SIG-M5 treated with dmso at 0.1 percent for 504 hours (cell line): Measurements from ENCODE around the gene GIMAP7.
"Not testable (repeated sequence)": the region's sequence is repeated elsewhere in the genome, so short reads cannot be mapped to it uniquely, and the experiment has no call there.

ENCODE experiments used
- DNase-seq: peaks from one replicate; lab custom pipeline; 2025; ENCODE audit not compliant: unreplicated experiment; lab: John Stamatoyannopoulos, UW

The GIMAP7 gene

DNA sequence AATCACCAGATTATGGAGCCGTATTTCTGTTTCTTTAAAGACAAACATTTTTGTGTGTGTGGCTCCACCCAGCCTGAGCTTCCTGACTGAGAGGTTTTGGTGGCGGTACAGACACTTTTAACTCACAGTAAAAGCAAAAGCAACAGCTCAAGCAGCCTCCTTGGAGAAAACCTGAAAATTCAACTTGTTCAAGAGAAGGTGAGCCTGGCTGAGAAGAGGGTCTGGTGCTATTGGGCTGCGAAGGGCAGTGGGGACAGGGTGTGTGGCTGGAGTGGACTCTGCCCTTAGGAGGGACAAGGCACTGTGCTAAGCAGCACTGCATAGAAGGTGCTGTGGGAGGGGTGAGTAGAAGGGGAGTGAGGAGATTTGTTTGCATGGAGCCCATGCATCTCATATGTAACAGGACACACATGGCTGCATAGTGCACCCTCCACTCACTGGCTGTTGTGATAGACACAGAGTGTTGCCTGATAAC, at the start of gene GIMAP7:
GIMAP7 (plus strand) TSS at position 125 of the 475 bp plus-strand sequence. CDS start 5,103 bp downstream, outside the sequence.
- DNase-seq, result no peak

DNA sequence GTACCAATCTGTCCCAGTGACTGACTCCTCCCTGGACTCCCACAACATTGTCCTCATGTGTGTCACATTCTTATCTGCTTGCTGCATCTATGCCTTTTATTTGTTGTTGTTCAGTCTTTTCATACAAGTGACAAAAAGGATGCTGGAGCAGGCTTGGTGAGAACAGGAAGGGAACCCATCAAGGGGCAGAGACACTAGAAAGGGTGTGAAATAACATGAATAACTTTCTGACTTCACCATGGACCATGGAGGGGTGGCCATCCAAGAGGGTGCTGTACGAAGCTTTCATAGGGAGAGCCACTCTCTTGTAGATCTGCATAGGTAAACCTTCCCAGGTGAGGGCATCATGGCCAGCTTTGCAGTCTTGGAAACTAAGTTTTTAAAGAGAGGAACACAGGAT, 49.7 kb upstream of the GIMAP7 start:
- DNase-seq, result no peak

DNA sequence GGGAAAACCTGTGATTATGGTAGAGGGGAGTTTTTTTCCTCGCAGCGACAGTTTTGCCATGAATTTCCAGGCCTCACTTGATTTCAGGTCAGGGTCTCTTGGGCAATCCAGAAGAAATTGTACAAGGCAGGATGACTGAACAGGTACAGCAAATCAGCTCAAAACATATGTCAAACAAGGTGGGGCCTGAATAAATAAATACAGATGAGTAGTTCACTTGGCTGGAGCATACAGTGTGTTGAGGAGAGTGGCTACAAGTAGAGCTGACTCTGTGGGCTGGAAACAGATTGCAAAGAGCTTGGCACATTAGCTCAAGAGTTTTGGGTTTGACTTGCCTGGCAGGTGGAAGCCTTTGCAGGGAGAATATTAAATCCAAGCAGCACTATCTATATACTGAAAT, 49.3 kb upstream of the GIMAP7 start:
- no peak for DNase-seq

DNA sequence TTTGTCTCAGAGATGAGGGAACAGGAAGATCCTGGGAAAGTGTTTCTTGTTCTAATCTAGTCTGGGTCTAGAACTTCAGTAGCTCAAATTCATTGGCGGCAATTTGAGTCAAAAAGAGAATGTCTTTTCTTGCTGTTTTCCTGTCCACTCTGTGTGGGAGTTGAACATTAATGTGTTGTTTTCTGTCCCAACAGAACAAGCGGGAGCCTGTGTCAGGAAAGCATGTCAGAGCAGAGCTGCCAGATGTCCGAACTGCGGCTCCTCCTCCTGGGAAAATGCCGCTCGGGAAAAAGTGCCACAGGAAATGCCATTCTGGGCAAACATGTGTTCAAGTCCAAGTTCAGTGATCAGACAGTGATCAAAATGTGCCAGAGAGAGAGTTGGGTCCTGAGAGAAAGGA, 48.2 kb upstream of the GIMAP7 start:
- DNase-seq, result no peak

DNA sequence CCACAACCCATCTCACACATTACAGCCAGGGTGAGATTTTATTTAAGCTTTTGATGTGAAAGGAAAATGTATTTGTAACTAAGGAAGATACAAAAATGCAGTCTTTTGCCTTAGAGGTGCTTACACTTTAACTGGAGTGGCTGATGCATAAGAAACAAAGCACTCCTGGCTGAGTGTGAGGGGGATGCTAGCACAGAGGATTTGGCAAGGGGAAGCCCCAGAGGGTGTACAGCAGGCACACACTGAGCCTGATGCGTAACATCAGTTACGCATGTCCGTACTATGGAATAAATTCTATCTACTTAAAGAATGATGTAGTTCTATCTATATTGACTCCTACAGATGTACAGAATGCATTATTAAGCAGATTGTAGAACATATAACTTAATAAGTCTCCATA, 46.4 kb upstream of the GIMAP7 start:
- DNase-seq, result no peak

DNA sequence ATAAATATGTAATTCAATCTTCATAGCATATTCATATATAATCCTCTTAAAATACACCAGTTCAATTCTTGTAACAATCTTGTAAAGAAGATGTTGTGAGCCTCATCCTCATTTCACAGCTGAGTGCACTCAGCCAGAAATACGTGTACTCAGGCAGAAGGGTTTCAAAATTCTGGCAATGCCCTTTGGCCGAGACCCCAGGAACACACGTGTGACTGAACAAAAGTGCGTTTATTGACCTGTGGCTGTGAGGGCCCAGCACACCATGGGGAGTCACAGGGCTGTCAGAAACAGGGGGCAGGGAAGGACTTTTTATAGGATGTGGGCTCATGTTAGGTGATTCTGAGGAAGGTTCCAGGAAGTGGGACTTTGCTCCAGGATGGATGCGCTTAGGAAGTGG, 42.8 kb upstream of the GIMAP7 start:
- no peak for DNase-seq

DNA sequence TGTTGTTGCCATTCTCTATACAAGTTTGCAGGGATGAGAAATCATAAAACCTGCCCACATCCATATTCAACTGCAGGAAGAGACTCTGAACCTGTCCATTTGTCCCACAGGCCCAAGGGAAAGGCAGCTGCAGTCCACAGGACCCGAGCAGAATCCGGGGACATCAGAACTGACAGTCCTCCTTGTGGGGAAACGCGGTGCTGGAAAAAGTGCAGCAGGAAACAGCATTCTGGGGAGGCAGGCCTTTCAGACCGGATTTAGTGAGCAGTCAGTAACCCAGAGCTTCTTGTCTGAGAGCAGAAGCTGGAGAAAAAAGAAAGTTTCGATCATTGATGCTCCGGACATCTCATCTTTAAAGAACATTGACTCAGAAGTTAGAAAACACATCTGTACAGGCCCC, 40.8 kb upstream of the GIMAP7 start:
- no peak for DNase-seq

DNA sequence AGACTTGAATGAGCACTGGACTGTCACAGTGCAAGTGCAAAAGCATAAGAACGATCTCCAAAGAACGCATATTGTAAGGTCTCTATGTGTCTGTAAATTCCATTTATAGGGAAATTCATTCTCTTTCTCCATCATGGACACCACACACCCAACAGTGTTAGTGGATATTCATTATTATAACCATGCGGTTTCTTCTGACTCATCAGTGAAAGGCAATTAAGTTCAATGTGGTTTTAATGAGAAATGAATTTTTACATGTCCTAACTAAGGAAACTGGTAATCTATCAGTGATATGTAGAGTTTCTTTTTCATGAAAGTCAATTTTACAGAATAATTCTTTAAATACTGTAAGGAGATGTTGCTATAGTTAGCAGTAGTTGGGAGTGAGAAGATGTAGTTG, 38.4 kb upstream of the GIMAP7 start:
- no peak for DNase-seq

DNA sequence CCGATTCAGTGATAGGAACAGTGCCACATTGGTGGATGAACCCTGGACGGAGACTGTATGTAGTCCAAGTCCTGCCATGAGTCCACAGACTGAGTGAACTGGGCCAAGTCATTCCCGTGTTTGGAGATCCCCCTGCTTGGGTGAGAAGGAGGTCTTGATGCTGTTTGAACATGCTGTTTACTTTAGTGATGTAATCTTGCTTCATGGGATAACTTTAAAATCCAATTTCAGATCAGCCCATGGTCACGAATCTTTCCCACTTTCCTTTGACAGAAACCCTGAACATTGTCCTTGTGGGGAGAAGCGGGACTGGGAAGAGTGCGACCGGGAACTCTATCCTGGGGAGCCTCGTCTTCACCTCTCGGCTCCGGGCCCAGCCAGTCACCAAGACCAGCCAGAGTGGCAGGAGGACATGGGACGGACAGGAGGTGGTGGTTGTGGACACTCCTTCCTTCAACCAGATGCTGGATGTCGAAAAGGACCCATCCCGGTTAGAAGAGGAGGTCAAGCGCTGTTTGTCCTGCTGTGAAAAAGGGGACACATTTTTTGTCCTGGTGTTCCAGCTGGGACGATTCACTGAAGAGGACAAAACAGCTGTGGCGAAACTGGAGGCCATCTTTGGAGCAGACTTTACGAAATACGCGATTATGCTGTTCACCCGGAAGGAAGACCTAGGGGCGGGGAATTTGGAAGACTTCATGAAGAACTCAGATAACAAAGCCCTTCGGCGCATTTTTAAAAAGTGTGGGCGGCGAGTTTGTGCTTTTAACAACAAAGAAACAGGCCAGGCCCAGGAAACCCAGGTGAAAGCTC, 37.6 kb upstream of the GIMAP7 start:
- no peak for DNase-seq

DNA sequence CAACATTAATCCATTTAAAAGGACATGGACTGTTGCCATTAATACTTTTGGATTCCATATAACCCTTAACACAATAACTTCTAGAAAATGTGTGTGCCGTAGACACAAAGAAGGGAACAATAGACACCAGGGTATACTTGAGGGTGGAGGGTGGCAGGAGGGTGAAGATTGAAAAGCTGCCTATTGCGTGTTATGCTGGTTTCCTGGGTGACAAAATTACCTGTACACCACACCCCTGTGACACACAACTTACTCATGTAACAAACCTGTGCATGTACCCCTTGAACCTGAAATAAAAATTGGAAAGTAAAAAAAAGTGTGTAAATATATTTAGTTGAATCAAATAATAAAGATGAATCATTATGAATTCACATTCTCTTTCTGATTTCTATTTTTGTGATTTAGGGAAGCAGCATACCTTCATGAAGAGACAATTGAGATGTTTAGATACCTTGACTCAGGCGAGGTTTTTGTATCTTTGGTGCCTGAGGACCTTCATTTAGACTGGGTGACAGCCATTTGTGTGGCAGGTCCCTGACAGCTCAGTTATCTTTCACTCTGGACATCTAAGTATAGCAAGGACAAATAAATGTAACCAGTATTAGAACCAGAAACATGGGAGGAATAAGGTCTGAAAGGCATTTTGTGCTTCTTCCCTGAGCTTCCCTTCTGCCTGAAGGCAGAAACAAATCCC, 35.5 kb upstream of the GIMAP7 start:
- DNase-seq, result no peak

DNA sequence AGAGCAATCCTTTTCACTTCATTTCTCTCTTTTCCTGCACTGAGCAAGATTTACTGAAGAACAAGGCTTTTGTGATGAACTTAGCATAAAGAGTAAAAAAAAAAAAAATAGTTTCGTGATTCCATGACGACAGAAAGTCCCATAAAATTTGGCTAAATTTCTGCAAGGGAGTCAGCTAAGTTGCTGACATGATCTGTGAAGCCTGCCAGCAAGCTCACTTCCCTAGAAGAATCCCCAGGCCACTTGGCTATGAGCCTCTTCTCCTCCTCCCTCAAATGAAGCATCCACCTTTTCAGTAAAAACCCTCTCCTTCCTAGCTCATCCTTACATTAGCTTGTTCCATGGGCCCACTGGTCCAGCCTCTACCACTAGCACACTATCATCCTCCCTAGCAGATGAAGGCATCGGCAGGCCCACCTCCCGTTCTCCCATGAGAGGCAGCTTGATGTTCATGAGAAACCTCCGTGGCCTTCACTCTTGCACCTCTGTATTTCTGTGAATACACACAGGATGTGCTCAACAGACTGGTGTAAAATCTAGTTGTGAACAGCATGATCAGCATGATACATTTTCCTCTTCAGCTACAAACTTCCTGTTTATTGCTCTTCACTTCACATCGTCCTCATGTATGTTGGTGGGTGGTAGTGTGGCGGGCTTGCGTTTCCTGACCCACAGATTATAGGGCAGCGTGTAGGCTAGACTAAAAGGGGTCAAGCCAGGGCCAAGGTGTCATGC, 33.3 kb upstream of the GIMAP7 start:
- no peak for DNase-seq

DNA sequence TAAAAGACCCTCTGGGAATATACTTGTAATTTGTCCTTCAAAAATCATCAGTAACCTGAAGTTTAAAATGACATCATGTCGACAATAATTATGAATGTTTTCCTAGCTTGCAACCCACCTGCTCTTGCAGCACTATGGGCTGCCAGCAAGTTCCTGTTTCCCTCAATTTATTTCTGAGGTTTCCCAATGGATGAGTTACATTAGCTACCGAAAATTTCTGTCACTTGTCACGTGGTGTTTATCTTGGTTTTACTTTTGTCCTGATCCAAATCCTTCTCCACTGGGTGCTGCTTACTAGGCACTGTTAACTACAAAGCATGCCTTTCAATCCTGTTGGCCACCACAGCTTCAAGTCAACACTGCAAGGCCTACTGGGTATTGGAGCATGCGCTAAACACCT, 32.8 kb upstream of the GIMAP7 start:
- DNase-seq, result no peak

DNA sequence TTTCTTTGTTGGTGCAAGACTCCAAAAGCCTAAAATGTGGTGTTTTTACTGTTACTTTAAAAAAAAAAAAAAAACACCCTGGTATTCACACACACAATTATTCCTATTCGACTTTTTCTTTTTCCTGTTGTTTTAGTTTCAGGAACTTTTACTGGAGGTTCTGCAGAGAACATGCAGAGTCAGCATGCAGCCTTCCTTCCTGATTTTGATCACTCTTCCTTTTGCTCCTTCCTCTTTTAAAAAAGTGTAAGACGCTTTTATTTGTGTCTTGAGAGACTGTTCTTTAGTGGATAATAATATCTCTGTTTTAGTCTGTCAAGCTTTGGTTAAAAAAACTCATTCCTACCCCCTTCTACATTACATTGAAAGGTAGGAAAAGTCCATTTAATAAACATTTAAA, 31.2 kb upstream of the GIMAP7 start:
- DNase-seq, result peak; percentile 11

DNA sequence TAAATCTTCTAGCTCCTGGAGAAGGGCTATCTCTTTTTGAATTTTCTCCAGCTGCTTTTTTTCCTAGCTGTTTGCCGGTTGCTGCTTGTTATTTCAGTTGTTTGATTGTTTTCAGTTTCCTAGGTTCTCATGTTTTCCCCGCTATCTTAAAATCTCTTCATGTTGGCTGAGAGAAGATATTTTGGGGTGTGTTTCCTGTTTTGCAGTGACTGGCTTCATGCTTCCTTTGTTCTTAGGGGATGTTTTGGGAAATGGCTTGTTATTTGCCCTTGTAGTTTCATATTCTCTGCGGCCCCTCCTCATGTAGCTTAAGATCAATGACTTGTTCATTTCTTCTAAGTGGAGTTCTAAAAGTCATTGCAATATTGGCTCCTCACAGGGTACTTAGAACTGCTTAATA, 30.6 kb upstream of the GIMAP7 start:
- DNase-seq, result not testable (repeated sequence)

DNA sequence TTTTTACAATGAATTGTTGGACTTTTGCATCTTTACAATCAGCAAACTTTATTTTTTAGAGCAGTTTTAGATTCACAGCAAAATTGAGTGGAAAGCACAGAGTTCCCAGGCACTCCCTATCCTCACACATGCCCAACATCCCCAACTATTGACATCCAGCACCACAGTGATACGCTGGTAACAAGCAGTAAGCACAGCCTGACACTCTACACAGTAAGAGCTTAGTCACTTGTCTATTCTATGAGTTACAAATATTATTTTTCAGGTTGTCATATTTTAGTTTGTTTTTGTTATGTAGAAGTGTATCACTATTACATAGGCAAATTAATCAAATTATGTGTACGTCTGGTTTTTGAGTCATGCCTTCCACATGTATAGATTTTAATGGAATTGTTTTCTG, 27.0 kb upstream of the GIMAP7 start:
- no peak for DNase-seq

DNA sequence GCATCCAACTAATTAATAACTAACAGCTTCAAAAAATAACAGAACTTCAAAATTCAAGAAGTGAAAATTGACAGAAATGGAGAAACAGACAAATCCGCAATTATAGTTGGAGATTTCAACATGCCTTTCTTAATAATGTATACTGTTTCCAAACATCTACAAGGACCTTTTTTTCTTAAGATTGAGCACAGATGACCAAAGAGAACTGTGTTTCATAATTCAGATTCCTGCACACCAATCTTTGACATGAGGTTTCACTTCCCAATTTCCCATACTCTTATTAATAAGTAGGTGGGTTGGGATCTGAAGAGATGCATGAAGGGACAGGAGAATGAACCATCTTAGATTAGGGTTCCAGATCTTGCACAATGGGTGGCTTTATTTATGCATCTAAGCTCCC, 24.9 kb upstream of the GIMAP7 start:
- peak; percentile 95 for DNase-seq

DNA sequence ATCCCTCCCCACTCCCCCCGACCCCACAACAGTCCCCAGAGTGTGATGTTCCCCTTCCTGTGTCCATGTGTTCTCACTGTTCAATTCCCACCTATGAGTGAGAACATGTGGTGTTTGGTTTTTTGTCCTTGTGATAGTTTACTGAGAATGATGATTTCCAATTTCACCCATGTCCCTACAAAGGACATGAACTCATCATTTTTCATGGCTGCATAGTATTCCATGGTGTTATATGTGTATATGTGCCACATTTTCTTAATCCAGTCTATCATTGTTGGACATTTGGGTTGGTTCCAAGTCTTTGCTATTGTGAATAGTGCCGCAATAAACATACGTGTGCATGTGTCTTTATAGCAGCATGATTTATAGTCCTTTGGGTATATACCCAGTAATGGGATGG, 21.2 kb upstream of the GIMAP7 start:
- DNase-seq, result not testable (repeated sequence)

DNA sequence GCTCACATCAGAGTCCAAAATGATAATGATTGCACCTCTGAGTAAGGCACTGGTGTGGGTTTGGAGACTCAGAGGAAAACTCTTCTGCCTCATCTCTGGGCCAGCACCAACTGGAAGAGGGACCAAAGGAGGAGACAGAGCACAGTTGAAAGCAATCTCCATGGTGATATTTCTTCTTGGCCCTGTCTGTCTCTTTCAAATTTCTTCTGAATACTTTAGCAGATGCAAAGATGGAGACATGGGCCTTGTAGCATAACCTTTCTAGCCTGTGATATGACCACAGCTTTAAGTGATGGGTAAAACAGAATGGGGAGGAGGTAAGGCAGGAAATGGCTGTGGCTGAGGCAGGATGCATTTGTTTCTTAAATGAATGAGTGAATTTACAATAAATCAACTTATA, 12.2 kb upstream of the GIMAP7 start:
- no peak for DNase-seq

DNA sequence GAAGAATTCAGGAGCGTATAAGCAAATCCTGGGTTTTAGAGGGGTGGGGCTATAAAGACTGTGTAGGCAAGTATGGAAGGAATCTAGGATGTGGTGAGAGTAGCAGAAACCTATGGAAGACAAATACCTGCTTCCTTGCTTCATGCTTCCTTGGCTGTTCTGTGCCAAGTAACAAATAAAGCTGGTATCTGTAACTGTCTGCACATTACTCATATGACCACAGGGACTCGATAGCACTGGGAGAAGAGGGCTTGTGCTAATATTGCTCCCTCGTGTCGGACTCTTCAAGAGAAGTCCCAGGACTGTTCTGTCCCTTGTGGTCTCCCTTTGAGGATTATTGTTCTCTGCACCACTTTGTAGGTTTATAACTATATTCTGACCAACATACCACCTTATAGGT, 11.5 kb upstream of the GIMAP7 start:
- DNase-seq, result no peak

DNA sequence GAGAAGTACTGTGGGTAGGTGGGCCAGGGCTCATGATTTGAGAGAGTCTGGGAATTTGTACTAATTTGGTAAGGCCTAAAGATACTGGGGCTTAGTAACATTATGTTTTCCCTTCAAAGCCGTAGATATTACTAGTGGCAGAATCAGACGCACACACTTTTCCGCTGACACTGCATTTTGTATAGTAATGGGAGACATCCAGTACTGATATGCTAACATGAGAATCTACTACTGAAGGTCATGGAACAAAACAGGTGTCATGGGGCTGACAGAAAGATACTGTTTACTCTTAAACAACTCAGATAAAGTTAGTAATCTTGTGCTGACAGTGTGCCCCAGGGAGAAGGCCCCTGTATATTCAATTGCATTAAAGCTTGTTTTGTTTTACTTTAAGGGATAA, 11.1 kb upstream of the GIMAP7 start:
- no peak for DNase-seq

DNA sequence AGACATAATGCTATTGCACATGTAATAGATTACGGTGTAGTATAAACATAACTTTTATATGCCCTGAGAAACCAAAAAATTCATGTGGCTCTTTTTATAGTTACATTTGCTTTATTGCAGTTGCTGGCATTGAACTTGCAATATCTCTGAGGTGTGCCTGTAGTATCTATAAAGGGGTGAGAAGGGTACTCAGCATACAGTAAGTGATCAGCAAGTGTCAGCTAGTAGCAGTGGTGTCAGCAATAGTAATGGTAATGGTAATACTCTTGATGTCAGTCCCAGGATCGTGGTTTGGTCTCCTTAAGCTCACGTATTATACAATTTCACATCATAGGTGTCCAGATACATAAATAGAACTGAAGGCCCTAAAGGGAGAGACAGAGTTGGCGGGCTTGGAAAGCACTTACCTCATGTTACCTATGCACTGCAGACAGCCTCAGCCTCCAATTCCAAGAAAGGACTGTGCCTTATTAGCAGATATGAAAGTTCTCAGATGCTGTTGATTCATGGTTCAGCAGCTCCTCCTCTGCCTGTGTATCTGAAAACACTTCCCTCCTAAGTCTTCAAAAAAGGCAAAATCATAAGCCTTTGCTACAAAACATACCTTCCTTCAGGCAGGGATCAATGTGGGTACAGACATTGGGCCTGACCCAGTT, 6.6 kb upstream of the GIMAP7 start:
- no peak for DNase-seq
